Esophagus (tissue), 2 donors: Measurements from ENCODE around the gene BRS3. TPM values are rescaled to one million over a fixed set of nuclear protein-coding genes. Genes with fewer than 3 reads are reported as not detected.

ENCODE experiments used
- H3K27ac ChIP-seq, 2 donors: one replicate each; pipeline ENCODE4 v1.5.1; 2013; ENCODE audit warnings: low read depth in 2 of 2, mild to moderate bottlenecking in 2 of 2, inconsistent platforms in 1 of 2, low read length in 1 of 2, moderate library complexity in 1 of 2
- H3K27me3 ChIP-seq, 2 donors: one replicate each; pipeline ENCODE4 v1.6.1; 2013; ENCODE audit warnings: low read length in 2 of 2, control low read depth in 1 of 2, mild to moderate bottlenecking in 1 of 2; ENCODE audit not compliant: insufficient read depth in 2 of 2, control insufficient read depth in 1 of 2
- H3K36me3 ChIP-seq, 2 donors: one replicate each; pipeline ENCODE4 v1.6.1; 2013; ENCODE audit warnings: low read length in 1 of 2; ENCODE audit not compliant: control insufficient read depth in 2 of 2, insufficient read depth in 2 of 2
- H3K4me1 ChIP-seq, 2 donors: one replicate each; pipeline ENCODE4 v1.6.1; 2013; ENCODE audit warnings: low read length in 1 of 2; ENCODE audit not compliant: control insufficient read depth in 2 of 2, insufficient read depth in 2 of 2
- H3K4me3 ChIP-seq, 2 donors: one replicate each; pipeline ENCODE4 v1.5.1; 2013; ENCODE audit warnings: low read length in 2 of 2, mild to moderate bottlenecking in 2 of 2, low read depth in 1 of 2, moderate library complexity in 1 of 2
- H3K9me3 ChIP-seq, 2 donors: one replicate each; pipeline ENCODE4 v1.6.1; 2013; ENCODE audit warnings: mild to moderate bottlenecking in 2 of 2, low read depth in 1 of 2, low read length in 1 of 2, moderate library complexity in 1 of 2; ENCODE audit not compliant: control insufficient read depth in 2 of 2, insufficient read depth in 1 of 2
- WGBS, 2 donors: extraction: QIAGEN DNeasy Blood & Tissue Kit; methylation state at CpG; one replicate each; pipeline ENCODE4 v1.1.7; 2013; 5-methylcytosine and 5-hydroxymethylcytosine counted together
- polyA plus RNA-seq, 2 donors: library from polyadenylated mRNA; stranded (reverse); fragments of 200-250 nt; gene quantifications; one replicate each; pipeline ENCODE4 v1.2.3, GENCODE V29; 2013
- donor health status: healthy with polysubstance abuse.
- donor health status: Bipolar disorder and iron deficiency.

Gene BRS3
- polyA plus RNA-seq, 2 donors: not detected

GRCh38 chrX:136525738-136526606 is 38.2 kb downstream of the BRS3 start:
- H3K27me3 ChIP-seq: no peaks in the 10 kb centered on the region
- no peaks in the 10 kb centered on the region for H3K9me3 ChIP-seq
- 16 to 18% methylated on average over 2 of the region's 2 CpGs for WGBS, 2 donors
- no peak overlapping the region for H3K27ac ChIP-seq
- no peak overlapping the region for H3K4me3 ChIP-seq
- no peaks in the 10 kb centered on the region for H3K36me3 ChIP-seq
- H3K4me1 ChIP-seq: no peaks in the 10 kb centered on the region

- no peak overlapping the region for H3K4me3 ChIP-seq
- H3K4me1 ChIP-seq: no peaks in the 10 kb centered on the region
- H3K27ac ChIP-seq: no peak overlapping the region
- no peaks in the 10 kb centered on the region for H3K36me3 ChIP-seq
- no peaks in the 10 kb centered on the region for H3K27me3 ChIP-seq
- WGBS, 2 donors: 73 to 79% methylated on average over 8 of the region's 8 CpGs
- no peaks in the 10 kb centered on the region for H3K9me3 ChIP-seq
Measured at GRCh38 chrX:136528645-136529315, 41.0 kb downstream of the BRS3 start.

- H3K9me3 ChIP-seq: no peaks in the 10 kb centered on the region
- H3K27me3 ChIP-seq: no peaks in the 10 kb centered on the region
- no peak overlapping the region for H3K27ac ChIP-seq
- H3K36me3 ChIP-seq: no peaks in the 10 kb centered on the region
- WGBS, 2 donors: 64 to 69% methylated on average over 2 of the region's 2 CpGs
- H3K4me1 ChIP-seq: no peaks in the 10 kb centered on the region
- H3K4me3 ChIP-seq: no peak overlapping the region
Measured at GRCh38 chrX:136529795-136530194, 42.0 kb downstream of the BRS3 start.

- WGBS, 2 donors: 66 to 74% methylated on average over 3 of the region's 3 CpGs
- Histone ChIP-seq H3K27me3 (peaks cover 0 to 3% of the 10 kb centered on the region in 2 donors), H3K4me1 (no peaks in the 10 kb centered on the region), H3K9me3 (no peaks in the 10 kb centered on the region), H3K4me3 (no peak within 1 kb of the TSS), H3K36me3 (no peaks in the 10 kb centered on the region), H3K27ac (no peak within 1 kb of the TSS)
Measured at GRCh38 chrX:136531951-136532350, 44.2 kb downstream of the BRS3 start, which contains the start of gene VGLL1. TSS of gene VGLL1 (plus strand) at chrX:136532215. CDS start at chrX:136536021, 3,806 bp downstream.

- H3K36me3 ChIP-seq: no peaks in the 10 kb centered on the region
- no peaks in the 10 kb centered on the region for H3K9me3 ChIP-seq
- H3K27ac ChIP-seq: no peak overlapping the region
- no peaks in the 10 kb centered on the region for H3K4me1 ChIP-seq
- 67 to 98% methylated on average over 2 of the region's 2 CpGs for WGBS, 2 donors
- H3K4me3 ChIP-seq: no peak overlapping the region
- peaks cover 0 to 3% of the 10 kb centered on the region in 2 donors for H3K27me3 ChIP-seq
Measured at GRCh38 chrX:136534131-136534530, 46.4 kb downstream of the BRS3 start.

- Histone ChIP-seq H3K4me3 (no peak overlapping the region), H3K9me3 (no peaks in the 10 kb centered on the region), H3K27ac (no peak overlapping the region), H3K36me3 (no peaks in the 10 kb centered on the region), H3K4me1 (no peaks in the 10 kb centered on the region), H3K27me3 (peaks cover 0 to 3% of the 10 kb centered on the region in 2 donors)
- WGBS, 2 donors: 69 to 76% methylated on average over 2 of the region's 2 CpGs
Measured at GRCh38 chrX:136538811-136539210, 51.1 kb downstream of the BRS3 start.

- H3K9me3 ChIP-seq: no peaks in the 10 kb centered on the region
- no peak overlapping the region for H3K27ac ChIP-seq
- no peaks in the 10 kb centered on the region for H3K4me1 ChIP-seq
- H3K27me3 ChIP-seq: peaks cover 0 to 3% of the 10 kb centered on the region in 2 donors
- 77 to 86% methylated on average over 5 of the region's 5 CpGs for WGBS, 2 donors
- no peak overlapping the region for H3K4me3 ChIP-seq
- no peaks in the 10 kb centered on the region for H3K36me3 ChIP-seq
Measured at GRCh38 chrX:136540226-136540625, 52.5 kb downstream of the BRS3 start.

GRCh38 chrX:136541294-136541693 is 53.5 kb downstream of the BRS3 start:
- Histone ChIP-seq H3K4me1 (no peaks in the 10 kb centered on the region), H3K36me3 (no peaks in the 10 kb centered on the region), H3K27ac (no peak overlapping the region), H3K4me3 (no peak overlapping the region), H3K9me3 (no peaks in the 10 kb centered on the region), H3K27me3 (no peaks in the 10 kb centered on the region)
- 69 to 87% methylated on average over 3 of the region's 3 CpGs for WGBS, 2 donors

- Histone ChIP-seq H3K9me3 (no peaks in the 10 kb centered on the region), H3K36me3 (no peaks in the 10 kb centered on the region), H3K27me3 (no peaks in the 10 kb centered on the region), H3K4me1 (no peaks in the 10 kb centered on the region), H3K27ac (no peak overlapping the region), H3K4me3 (no peak overlapping the region)
- 62 to 74% methylated on average over 7 of the region's 7 CpGs for WGBS, 2 donors
Measured at GRCh38 chrX:136542281-136542680, 54.5 kb downstream of the BRS3 start.
